ENCODE data around the gene KIF18A. TPM values are rescaled to one million over a fixed set of nuclear protein-coding genes. Genes with fewer than 3 reads are reported as not detected.

Gene KIF18A
- total RNA-seq, 1 experiment from 2014 or later = 20.6 TPM

DNA sequence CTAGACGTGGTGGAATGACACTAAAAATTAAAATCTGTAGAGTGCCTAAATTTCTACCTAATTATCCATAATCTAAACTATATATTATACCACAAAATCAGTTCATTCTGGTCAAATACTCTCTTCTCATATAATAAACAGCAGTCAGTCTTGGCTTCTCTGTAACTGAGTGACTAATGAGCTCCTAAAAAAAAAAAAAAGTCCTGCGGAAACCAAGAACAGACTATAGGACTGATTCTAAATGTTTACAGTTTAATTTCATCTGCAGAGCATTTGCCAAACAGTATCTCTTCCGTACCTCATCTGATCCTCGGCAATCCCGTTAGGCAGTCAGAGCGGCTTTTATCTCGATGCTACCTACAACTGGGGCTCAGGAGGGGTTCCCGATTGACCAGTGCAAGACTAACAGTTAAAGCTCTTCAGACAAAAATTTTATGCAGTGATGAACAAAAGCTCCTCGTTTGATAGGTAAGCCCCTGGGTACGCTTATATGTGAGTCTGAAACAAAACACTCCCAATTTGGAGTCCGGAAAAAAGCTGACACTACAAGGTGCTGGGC is 686 bp downstream of the KIF18A start:
- H3K27me3 Mint-ChIP-seq (ENCODE audit: low read depth) = no peaks in the 10 kb centered on the region
- DNase-seq (ENCODE audit: low spot score) (no peak), ATAC-seq (no peak)
- H3K4me1 Mint-ChIP-seq = peaks cover 27% of the 10 kb centered on the region
- ChIA-PET POLR2A (interaction anchor here (1.1 to 1.9 kb wide), 3 partner anchors 27 to 408 kb away, joined by 3 to 10 read pairs (median 6); no protein-coding TSS in a partner anchor), CTCF (interaction anchor here (0.7 to 2.1 kb wide), 6 partner anchors 387 to 1236 kb away, joined by 3 to 13 read pairs (median 6); partner anchors contain the start of gene BDNF)
- peak overlapping the region; percentile 98 for H3K4me3 Mint-ChIP-seq
- peak overlapping the region; percentile 96 for H3K27ac Mint-ChIP-seq
- TF ChIP-seq RORB (CRISPR knock-in tag; IDR thresholded peaks at IDR 0.05) (no peak), HMGA2 (CRISPR knock-in tag; IDR thresholded peaks at IDR 0.05) (no peak)
- H3K36me3 Mint-ChIP-seq = no peaks in the 10 kb centered on the region
- no peaks in the 10 kb centered on the region for H3K9me3 Mint-ChIP-seq

DNA sequence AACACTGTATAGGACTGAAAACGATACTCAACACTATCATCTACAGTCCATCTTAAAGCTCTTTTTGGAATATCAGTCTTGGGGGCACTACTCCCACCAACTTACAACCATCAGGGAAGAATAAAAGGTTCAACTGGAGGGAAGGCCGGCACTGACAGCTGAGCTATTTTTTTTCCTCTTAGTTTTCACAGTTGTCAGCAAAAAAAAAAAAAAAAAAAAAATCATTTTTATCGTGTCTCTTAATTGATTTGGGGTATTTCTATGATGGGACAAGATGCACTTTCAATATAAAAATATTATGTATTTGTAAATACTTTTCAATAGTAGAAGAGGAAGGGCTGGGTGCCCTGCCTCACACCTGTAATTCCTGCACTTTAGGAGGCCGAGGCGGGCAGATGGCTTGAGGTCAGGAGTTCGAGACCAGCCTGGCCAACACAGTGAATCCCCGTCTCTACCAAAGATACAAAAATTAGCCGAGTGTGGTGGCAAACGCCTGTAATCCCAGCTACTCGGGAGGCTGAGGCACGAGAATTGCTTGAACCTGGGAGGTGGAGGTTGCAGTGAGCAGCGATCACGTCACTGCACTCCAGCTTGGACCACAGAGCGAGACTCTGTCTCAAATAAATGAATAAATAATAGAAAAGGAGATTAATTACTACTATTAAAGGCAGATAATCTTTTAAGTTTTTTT is 1.5 kb downstream of the KIF18A start:
- DNase-seq (ENCODE audit: low spot score) (no peak), ATAC-seq (no peak)
- Mint-ChIP-seq H3K9me3 (no peaks in the 10 kb centered on the region), H3K4me1 (peaks cover 27% of the 10 kb centered on the region), H3K27ac (no peak overlapping the region), H3K36me3 (no peaks in the 10 kb centered on the region), H3K27me3 (ENCODE audit: low read depth) (no peaks in the 10 kb centered on the region), H3K4me3 (peak overlapping the region; percentile 98)
- ChIA-PET CTCF (interaction anchor here (0.7 to 2.1 kb wide), 4 partner anchors 386 to 591 kb away, joined by 3 to 7 read pairs (median 4); no protein-coding TSS in a partner anchor), POLR2A (interaction anchor here (0.6 to 1.9 kb wide), 4 partner anchors 26 to 384 kb away, joined by 3 to 10 read pairs (median 4); no protein-coding TSS in a partner anchor)
- TF ChIP-seq MYBL2 (CRISPR knock-in tag; IDR thresholded peaks at IDR 0.05) (no peak), RELA (CRISPR knock-in tag; IDR thresholded peaks at IDR 0.05; ENCODE audit: borderline replicate concordance) (no peak), ZNF317 (CRISPR knock-in tag; IDR thresholded peaks at IDR 0.05; ENCODE audit: borderline replicate concordance, low read depth) (no peak), RORB (CRISPR knock-in tag; IDR thresholded peaks at IDR 0.05) (no peak)
- TF ChIP-seq, protein P1, sequence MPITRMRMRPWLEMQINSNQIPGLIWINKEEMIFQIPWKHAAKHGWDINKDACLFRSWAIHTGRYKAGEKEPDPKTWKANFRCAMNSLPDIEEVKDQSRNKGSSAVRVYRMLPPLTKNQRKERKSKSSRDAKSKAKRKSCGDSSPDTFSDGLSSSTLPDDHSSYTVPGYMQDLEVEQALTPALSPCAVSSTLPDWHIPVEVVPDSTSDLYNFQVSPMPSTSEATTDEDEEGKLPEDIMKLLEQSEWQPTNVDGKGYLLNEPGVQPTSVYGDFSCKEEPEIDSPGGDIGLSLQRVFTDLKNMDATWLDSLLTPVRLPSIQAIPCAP (CRISPR knock-in tag; IDR thresholded peaks at IDR 0.05) = no peak
- TF ChIP-seq, protein P2, sequence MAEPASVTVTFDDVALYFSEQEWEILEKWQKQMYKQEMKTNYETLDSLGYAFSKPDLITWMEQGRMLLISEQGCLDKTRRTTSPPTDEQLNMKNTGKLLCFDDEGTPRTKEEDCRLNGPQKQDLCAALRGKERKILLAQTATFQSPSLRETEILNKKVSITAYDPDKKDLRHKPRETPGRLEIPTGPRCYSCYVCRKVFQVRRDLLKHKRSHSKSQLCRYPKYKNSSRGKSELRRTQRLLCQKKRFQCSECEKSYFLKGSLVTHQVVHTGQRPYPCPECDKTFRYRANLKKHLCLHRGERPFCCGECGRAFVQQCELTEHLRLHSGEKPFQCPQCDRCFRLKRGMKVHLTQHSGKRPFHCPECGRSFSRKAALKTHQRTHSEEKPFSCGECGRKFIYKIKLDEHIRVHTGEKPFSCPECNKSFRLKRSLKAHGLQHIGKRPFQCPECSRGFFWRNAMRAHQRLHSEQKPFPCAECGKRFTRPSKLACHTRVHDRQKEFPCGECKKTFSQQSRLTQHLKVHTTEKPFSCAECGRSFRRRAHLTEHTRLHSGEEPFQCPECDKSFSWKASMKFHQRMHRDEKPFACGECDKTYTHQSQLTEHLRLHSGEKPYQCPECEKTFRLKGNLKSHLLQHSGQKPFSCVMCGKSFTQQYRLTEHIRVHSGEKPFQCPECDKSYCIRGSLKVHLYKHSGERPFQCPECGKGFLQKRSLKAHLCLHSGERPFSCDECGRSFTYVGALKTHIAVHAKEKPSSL (CRISPR knock-in tag; conservative IDR thresholded peaks at IDR 0.05) = no peak

DNA sequence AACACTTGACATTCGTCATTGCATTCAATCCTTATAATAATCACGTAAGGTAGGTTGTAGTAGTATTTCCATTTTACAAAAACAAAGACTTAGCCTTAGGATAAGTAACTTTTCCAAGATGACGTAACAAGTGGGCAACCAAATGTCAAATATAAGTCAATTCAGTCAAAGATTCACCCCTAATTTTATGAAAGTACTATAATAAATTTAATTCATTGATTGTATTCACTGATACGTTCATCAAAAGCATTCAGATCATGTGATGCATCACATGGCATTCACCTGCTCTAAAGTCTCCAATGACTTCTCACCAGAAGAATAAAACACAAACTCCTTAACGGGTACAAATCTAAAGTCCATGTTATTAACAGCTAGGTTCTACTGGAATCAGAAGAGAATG is 2.1 kb downstream of the KIF18A start:
- TF ChIP-seq E2F4 (CRISPR knock-in tag; IDR thresholded peaks at IDR 0.05; ENCODE audit: borderline replicate concordance, low read depth) (no peak), USF1 (CRISPR knock-in tag; IDR thresholded peaks at IDR 0.05) (no peak), ZNF416 (CRISPR knock-in tag; IDR thresholded peaks at IDR 0.05) (no peak)
- TF ChIP-seq, protein P3, sequence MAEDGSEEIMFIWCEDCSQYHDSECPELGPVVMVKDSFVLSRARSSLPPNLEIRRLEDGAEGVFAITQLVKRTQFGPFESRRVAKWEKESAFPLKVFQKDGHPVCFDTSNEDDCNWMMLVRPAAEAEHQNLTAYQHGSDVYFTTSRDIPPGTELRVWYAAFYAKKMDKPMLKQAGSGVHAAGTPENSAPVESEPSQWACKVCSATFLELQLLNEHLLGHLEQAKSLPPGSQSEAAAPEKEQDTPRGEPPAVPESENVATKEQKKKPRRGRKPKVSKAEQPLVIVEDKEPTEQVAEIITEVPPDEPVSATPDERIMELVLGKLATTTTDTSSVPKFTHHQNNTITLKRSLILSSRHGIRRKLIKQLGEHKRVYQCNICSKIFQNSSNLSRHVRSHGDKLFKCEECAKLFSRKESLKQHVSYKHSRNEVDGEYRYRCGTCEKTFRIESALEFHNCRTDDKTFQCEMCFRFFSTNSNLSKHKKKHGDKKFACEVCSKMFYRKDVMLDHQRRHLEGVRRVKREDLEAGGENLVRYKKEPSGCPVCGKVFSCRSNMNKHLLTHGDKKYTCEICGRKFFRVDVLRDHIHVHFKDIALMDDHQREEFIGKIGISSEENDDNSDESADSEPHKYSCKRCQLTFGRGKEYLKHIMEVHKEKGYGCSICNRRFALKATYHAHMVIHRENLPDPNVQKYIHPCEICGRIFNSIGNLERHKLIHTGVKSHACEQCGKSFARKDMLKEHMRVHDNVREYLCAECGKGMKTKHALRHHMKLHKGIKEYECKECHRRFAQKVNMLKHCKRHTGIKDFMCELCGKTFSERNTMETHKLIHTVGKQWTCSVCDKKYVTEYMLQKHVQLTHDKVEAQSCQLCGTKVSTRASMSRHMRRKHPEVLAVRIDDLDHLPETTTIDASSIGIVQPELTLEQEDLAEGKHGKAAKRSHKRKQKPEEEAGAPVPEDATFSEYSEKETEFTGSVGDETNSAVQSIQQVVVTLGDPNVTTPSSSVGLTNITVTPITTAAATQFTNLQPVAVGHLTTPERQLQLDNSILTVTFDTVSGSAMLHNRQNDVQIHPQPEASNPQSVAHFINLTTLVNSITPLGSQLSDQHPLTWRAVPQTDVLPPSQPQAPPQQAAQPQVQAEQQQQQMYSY (CRISPR knock-in tag; IDR thresholded peaks at IDR 0.05) = no peak
- DNase-seq (ENCODE audit: low spot score) (no peak), ATAC-seq (no peak)
- no peaks in the 10 kb centered on the region for H3K27me3 Mint-ChIP-seq (ENCODE audit: low read depth)
- no peaks in the 10 kb centered on the region for H3K9me3 Mint-ChIP-seq
- CTCF ChIA-PET = interaction anchor here (0.7 kb wide), 2 partner anchors 423 to 592 kb away, joined by 3 to 4 read pairs; no protein-coding TSS in a partner anchor
- H3K4me3 Mint-ChIP-seq = peak overlapping the region; percentile 98
- H3K27ac Mint-ChIP-seq = no peak overlapping the region
- no peaks in the 10 kb centered on the region for H3K36me3 Mint-ChIP-seq
- peaks cover 27% of the 10 kb centered on the region for H3K4me1 Mint-ChIP-seq
- POLR2A ChIA-PET = interaction anchor here (0.6 to 0.7 kb wide), 3 partner anchors 27 to 251 kb away, joined by 3 to 4 read pairs (median 3); no protein-coding TSS in a partner anchor
